GM12878 (cell line): Measurements from ENCODE around the gene MAP7D2. TPM values are rescaled to one million over a fixed set of nuclear protein-coding genes. Genes with fewer than 3 reads are reported as not detected.
A peak's percentile ranks its signal among the peaks of the same experiment; 100 is the strongest.

Experiments
- ATF7 ChIP-seq: fragments of 450-650 bp; IDR thresholded peaks from 2 replicates; pipeline ENCODE4 v1.6.1; 2016; ENCODE audit warnings: low read depth, mild to moderate bottlenecking
- BACH1 ChIP-seq: fragments of 450-650 bp; IDR thresholded peaks from 2 replicates; pipeline ENCODE4 v1.6.1; 2017; ENCODE audit warnings: mild to moderate bottlenecking, borderline replicate concordance
- CREB1 ChIP-seq: IDR thresholded peaks from 2 replicates; pipeline ENCODE4 v1.6.1; 2012; ENCODE audit warnings: low read depth, mild to moderate bottlenecking, inconsistent platforms
- CREM ChIP-seq: IDR thresholded peaks from 2 replicates; pipeline ENCODE4 v1.6.1; 2014; ENCODE audit warnings: antibody characterized with exemption, low read depth
- DPF2 ChIP-seq: fragments of 450-650 bp; IDR thresholded peaks from 2 replicates; pipeline ENCODE4 v1.6.1; 2017; ENCODE audit warnings: mild to moderate bottlenecking
- EED ChIP-seq: sonication (generic); IDR thresholded peaks from 2 replicates; pipeline ENCODE4 v1.6.1; 2016; ENCODE audit warnings: antibody characterized with exemption, low read depth
- GABPA ChIP-seq: IDR thresholded peaks from 2 replicates; pipeline ENCODE4 v1.6.1; 2014; ENCODE audit warnings: antibody characterized with exemption, low read depth, mild to moderate bottlenecking, inconsistent platforms
- GATAD2B ChIP-seq: fragments of 450-650 bp; conservative IDR thresholded peaks from 2 replicates; pipeline ENCODE4 v1.6.1; 2017; ENCODE audit warnings: low read depth, mild to moderate bottlenecking, moderate library complexity
- HDAC6 ChIP-seq: fragments of 200-600 bp; sonication (generic); IDR thresholded peaks from one replicate; pipeline ENCODE4 v1.8.0; 2017; ENCODE audit warnings: antibody characterized with exemption; ENCODE audit not compliant: unreplicated experiment
- JUND ChIP-seq: IDR thresholded peaks from 2 replicates; pipeline ENCODE4 v1.6.1; 2012; ENCODE audit warnings: low read depth, mild to moderate bottlenecking, low read length, improper control_type of control experiment, moderate library complexity
- KAT2A ChIP-seq: conservative IDR thresholded peaks from 2 replicates; pipeline ENCODE4 v1.6.1; 2011; ENCODE audit warnings: low read depth, low read length; ENCODE audit not compliant: control insufficient read depth
- KLF5 ChIP-seq: fragments of 450-650 bp; IDR thresholded peaks from 2 replicates; pipeline ENCODE4 v1.6.1; 2014; ENCODE audit warnings: mild to moderate bottlenecking; ENCODE audit not compliant: partially characterized antibody
- LARP7 ChIP-seq: fragments of 450-650 bp; IDR thresholded peaks from 2 replicates; pipeline ENCODE4 v1.6.1; 2017; ENCODE audit warnings: mild to moderate bottlenecking
- MTA2 ChIP-seq: fragments of 450-650 bp; IDR thresholded peaks from 2 replicates; pipeline ENCODE4 v1.6.1; 2016; ENCODE audit warnings: low read depth, mild to moderate bottlenecking, moderate library complexity
- MXI1 ChIP-seq: fragments of 150-350 bp; IDR thresholded peaks from 2 replicates; pipeline ENCODE4 v1.6.1; 2011; ENCODE audit warnings: low read depth, mild to moderate bottlenecking, inconsistent platforms, low read length, improper control_type of control experiment
- NFYB ChIP-seq: IDR thresholded peaks from 2 replicates; pipeline ENCODE4 v1.6.1; 2011; ENCODE audit warnings: low read depth, mild to moderate bottlenecking, low read length, improper control_type of control experiment, moderate library complexity; ENCODE audit not compliant: insufficient read depth
- NKRF ChIP-seq: fragments of 450-650 bp; conservative IDR thresholded peaks from 2 replicates; pipeline ENCODE4 v1.6.1; 2017; ENCODE audit warnings: mild to moderate bottlenecking, moderate library complexity
- PAX5 ChIP-seq: IDR thresholded peaks from 2 replicates; pipeline ENCODE4 v1.6.1; 2011; ENCODE audit warnings: low read depth, low read length, borderline replicate concordance
- PML ChIP-seq: IDR thresholded peaks from 2 replicates; pipeline ENCODE4 v1.6.1; 2012; ENCODE audit warnings: low read length, inconsistent platforms
- RUNX3 ChIP-seq: IDR thresholded peaks from 2 replicates; pipeline ENCODE4 v1.6.1; 2012; ENCODE audit warnings: low read length, inconsistent platforms
- SIN3A ChIP-seq: IDR thresholded peaks from 2 replicates; pipeline ENCODE4 v1.6.1; 2012; ENCODE audit warnings: low read depth, low read length, improper control_type of control experiment
- SRF ChIP-seq, 2 experiments: IDR thresholded peaks; 2 replicates each; pipeline ENCODE4 v1.6.1; 2011; ENCODE audit warnings: low read depth in 2 of 2, low read length in 2 of 2, mild to moderate bottlenecking in 1 of 2, moderate library complexity in 1 of 2
- STAT3 ChIP-seq: IDR thresholded peaks from 2 replicates; pipeline ENCODE4 v1.6.1; 2011; ENCODE audit warnings: low read depth, low read length, improper control_type of control experiment
- TAF1 ChIP-seq: IDR thresholded peaks from 2 replicates; pipeline ENCODE4 v1.6.1; 2011; ENCODE audit warnings: mild to moderate bottlenecking, low read depth, low read length, borderline replicate concordance
- ZNF207 ChIP-seq: fragments of 450-650 bp; IDR thresholded peaks from 2 replicates; pipeline ENCODE4 v1.6.1; 2014; ENCODE audit warnings: antibody characterized with exemption, mild to moderate bottlenecking, borderline replicate concordance
- polyA plus RNA-seq, 11 experiments: library from polyadenylated mRNA; depleted of rRNA in 4 of 11; unstranded in 6 of 11; stranded (reverse) in 5 of 11; fragments of >200 nt; fragmentation: Nextera tagmentation in 4 of 11; fragmentation: Illumina TruSeq in 1 of 11; extraction: Ambion mirVana in 4 of 11; extraction: Trizol in 1 of 11; gene quantifications; 1 replicate in 1 of 11; 2 replicates in 10 of 11; pipeline versions ENCODE4 v1.2.1 to v1.2.3, GENCODE V29; 2011 to 2016; ENCODE audit warnings: inconsistent platforms in 2 of 11, missing spikeins in 2 of 11, low read depth in 1 of 11
- total RNA-seq, 4 experiments: library from RNA; depleted of rRNA in 3 of 4; stranded (reverse); fragments of >200 nt in 3 of 4; fragmentation: Illumina TruSeq in 1 of 4; extraction: Trizol in 1 of 4; gene quantifications; 2 replicates each; pipeline versions ENCODE4 v1.2.1 to v1.2.3, GENCODE V29; 2013 to 2021
- TF ChIP-seq, protein P1 (sequence below): fragments of 450-650 bp; IDR thresholded peaks from 2 replicates; pipeline ENCODE4 v1.6.1; 2016; ENCODE audit warnings: mild to moderate bottlenecking
- TF ChIP-seq, protein P2 (sequence below): IDR thresholded peaks from 2 replicates; pipeline ENCODE4 v1.6.1; 2011; ENCODE audit warnings: mild to moderate bottlenecking, low read depth, low read length, moderate library complexity; ENCODE audit not compliant: insufficient replicate concordance

MAP7D2 gene
- total and polyA plus RNA-seq, 10 of the 15 experiments (the other 5 are each of a cell fraction or from before 2014, with no cell fraction given) = 0.06 to 18.4 (median 0.22) TPM

GRCh38 chrX:20141281-20142220 lies 24.8 kb upstream of the MAP7D2 start, which contains the start of gene EIF1AX (continued):
- TF ChIP-seq, protein P1, sequence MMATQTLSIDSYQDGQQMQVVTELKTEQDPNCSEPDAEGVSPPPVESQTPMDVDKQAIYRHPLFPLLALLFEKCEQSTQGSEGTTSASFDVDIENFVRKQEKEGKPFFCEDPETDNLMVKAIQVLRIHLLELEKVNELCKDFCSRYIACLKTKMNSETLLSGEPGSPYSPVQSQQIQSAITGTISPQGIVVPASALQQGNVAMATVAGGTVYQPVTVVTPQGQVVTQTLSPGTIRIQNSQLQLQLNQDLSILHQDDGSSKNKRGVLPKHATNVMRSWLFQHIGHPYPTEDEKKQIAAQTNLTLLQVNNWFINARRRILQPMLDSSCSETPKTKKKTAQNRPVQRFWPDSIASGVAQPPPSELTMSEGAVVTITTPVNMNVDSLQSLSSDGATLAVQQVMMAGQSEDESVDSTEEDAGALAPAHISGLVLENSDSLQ = 0 out of 2 replicates have a peak, but pooled peaks have one; percentile 39
- TF ChIP-seq PML (0 out of 2 replicates have a peak, but pooled peaks have one; percentile 32), EED (0 out of 2 replicates have a peak, but pooled peaks have one; percentile 21), MXI1 (peak; percentile 41; the same call in 1 of the 2 replicates), CREB1 (peak; percentile 93), GABPA (no peak), NFYB (peak; percentile 55; the same call in 1 of the 2 replicates), GATAD2B (peak; percentile 10; the same call in 1 of the 2 replicates), SIN3A (0 out of 2 replicates have a peak, but pooled peaks have one; percentile 14), RUNX3 (peak; percentile 18; the same call in 1 of the 2 replicates), NKRF (peak; percentile 84), ZNF207 (0 out of 2 replicates have a peak, but pooled peaks have one; percentile 73), STAT3 (no peak), BACH1 (0 out of 2 replicates have a peak, but pooled peaks have one; percentile 26), SRF (IDR thresholded peaks at IDR 0.05; ENCODE audit: low read depth in 2 of 2, low read length in 2 of 2) (0 out of 4 replicates have a peak, but pooled peaks of 1 of the 2 experiments have one; percentile 2), KLF5 (peak; percentile 45), LARP7 (peak; percentile 53; the same call in 1 of the 2 replicates), HDAC6 (no peak), TAF1 (peak; percentile 54; the same call in 1 of the 2 replicates), ATF7 (0 out of 2 replicates have a peak, but pooled peaks have one; percentile 54), JUND (no peak), DPF2 (no peak), KAT2A (no peak), MTA2 (no peak), CREM (peak; percentile 86), PAX5 (peak; percentile 57; the same call in 1 of the 2 replicates)
- TF ChIP-seq, protein P2, sequence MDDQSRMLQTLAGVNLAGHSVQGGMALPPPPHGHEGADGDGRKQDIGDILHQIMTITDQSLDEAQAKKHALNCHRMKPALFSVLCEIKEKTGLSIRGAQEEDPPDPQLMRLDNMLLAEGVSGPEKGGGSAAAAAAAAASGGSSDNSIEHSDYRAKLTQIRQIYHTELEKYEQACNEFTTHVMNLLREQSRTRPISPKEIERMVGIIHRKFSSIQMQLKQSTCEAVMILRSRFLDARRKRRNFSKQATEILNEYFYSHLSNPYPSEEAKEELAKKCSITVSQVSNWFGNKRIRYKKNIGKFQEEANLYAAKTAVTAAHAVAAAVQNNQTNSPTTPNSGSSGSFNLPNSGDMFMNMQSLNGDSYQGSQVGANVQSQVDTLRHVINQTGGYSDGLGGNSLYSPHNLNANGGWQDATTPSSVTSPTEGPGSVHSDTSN = peak; percentile 0
